ENCODE measurements around the gene IGF2R.

DNA sequence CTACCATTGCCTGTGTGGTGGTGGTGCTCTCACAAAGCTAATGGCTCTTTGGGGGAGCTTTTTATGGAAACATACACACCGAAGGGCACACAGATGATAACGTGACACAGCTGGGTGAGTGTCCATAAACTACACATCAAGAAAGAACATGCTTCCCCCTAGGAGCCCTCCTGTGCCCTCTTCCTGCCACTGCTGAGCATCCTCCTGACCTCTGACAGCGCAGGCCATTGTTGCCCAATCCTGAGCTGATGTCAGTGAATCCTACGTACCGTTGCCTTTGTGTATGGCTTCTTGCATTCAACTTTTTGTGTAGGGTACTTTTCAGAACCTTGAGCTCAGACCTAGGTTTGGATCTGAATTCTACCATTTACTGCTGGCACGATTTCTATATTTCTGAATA, 86.9 kb downstream of the IGF2R start:
- no peak for TF ChIP-seq EZH2 (IDR thresholded peaks at IDR 0.05; ENCODE audit: insufficient read depth, poor library complexity, severe bottlenecking)
- TF ChIP-seq EZH2phosphoT487 (IDR thresholded peaks at IDR 0.05; ENCODE audit: insufficient read depth, low read depth): no peak
